ENCODE data around the gene CHL1.
"Not testable (repeated sequence)": the region's sequence is repeated elsewhere in the genome, so short reads cannot be mapped to it uniquely, and the experiment has no call there.

The CHL1 gene

DNA sequence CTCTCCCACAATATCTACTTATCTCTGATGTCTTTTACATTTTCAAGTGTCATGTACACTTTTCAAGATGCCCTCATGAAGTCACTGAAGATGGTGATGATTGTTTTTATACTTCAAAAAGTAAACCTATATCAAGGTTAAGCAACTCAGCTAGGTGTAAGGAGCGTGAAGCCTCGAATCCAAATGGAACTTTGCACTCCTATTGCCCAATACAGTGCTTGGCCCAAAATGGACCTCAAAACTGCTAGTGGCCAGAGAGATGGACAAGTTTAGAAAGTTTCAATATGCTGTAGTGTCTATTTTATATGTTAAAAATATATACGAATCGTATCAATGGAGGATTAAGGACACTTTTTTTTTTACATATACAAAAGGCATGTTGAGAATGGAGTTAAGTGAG, 167.7 kb downstream of the CHL1 start:
- Histone ChIP-seq H3K4me1 (ENCODE audit: control insufficient read depth, insufficient read depth, low read length) (no peaks in the 10 kb centered on the region), H3K9ac (ENCODE audit: low read depth, low read length) (no peak overlapping the region), H3K36me3 (ENCODE audit: control insufficient read depth, insufficient read depth, low read length) (no peaks in the 10 kb centered on the region), H3K27me3 (ENCODE audit: control insufficient read depth, insufficient read depth, low read length) (no peaks in the 10 kb centered on the region), H3K9me3 (ENCODE audit: control insufficient read depth, insufficient read depth, low read length) (no peaks in the 10 kb centered on the region), H3K27ac (ENCODE audit: low read depth, low read length) (no peak overlapping the region), H3K4me3 (ENCODE audit: low read depth, low read length) (no peak overlapping the region)

DNA sequence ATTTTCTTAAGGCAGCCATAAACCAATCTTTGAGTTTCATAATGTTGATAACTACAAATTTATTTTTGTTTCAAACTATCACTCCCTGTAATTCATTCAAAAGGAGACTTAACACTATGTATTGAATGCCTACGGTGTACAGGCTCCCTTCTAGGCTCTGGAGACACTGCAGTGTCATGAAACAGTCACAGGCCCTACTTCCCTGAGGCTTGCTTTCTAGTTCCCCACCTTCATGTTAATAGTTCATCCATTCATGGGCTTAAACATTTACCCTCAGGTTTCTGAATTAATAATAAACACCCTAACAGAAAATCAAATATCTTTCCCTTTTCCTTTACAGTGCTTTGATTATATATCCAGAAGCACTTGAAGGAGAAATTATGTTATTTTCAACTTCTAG, 168.7 kb downstream of the CHL1 start:
- Histone ChIP-seq H3K4me3 (ENCODE audit: low read depth, low read length) (no peak overlapping the region), H3K27ac (ENCODE audit: low read depth, low read length) (no peak overlapping the region), H3K4me1 (ENCODE audit: control insufficient read depth, insufficient read depth, low read length) (no peaks in the 10 kb centered on the region), H3K9ac (ENCODE audit: low read depth, low read length) (no peak overlapping the region), H3K27me3 (ENCODE audit: control insufficient read depth, insufficient read depth, low read length) (no peaks in the 10 kb centered on the region), H3K9me3 (ENCODE audit: control insufficient read depth, insufficient read depth, low read length) (no peaks in the 10 kb centered on the region), H3K36me3 (ENCODE audit: control insufficient read depth, insufficient read depth, low read length) (no peaks in the 10 kb centered on the region)

DNA sequence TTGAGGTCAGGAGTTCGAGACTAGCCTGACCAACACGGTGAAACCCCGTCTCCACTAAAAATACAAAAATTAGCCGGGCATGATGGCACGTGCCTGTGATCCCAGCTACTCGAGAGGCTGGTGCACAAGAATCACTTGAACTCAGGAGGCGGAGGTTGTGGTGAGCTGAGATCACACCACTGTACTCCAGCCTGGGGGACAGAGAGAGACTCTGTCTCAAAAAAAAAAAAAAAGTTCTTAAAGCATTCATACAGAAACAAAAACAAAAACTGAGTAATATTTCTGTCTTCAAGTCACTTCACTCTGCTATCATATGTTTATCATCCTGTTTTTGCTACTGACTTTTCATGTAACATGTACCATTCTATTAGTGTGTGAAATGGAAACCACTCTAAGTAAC, 169.7 kb downstream of the CHL1 start:
- not testable (repeated sequence) for H3K9ac ChIP-seq (ENCODE audit: low read depth, low read length); H3K9me3 ChIP-seq (ENCODE audit: control insufficient read depth, insufficient read depth, low read length); H3K27me3 ChIP-seq (ENCODE audit: control insufficient read depth, insufficient read depth, low read length); H3K4me3 ChIP-seq (ENCODE audit: low read depth, low read length); H3K27ac ChIP-seq (ENCODE audit: low read depth, low read length); H3K4me1 ChIP-seq (ENCODE audit: control insufficient read depth, insufficient read depth, low read length); H3K36me3 ChIP-seq (ENCODE audit: control insufficient read depth, insufficient read depth, low read length)

DNA sequence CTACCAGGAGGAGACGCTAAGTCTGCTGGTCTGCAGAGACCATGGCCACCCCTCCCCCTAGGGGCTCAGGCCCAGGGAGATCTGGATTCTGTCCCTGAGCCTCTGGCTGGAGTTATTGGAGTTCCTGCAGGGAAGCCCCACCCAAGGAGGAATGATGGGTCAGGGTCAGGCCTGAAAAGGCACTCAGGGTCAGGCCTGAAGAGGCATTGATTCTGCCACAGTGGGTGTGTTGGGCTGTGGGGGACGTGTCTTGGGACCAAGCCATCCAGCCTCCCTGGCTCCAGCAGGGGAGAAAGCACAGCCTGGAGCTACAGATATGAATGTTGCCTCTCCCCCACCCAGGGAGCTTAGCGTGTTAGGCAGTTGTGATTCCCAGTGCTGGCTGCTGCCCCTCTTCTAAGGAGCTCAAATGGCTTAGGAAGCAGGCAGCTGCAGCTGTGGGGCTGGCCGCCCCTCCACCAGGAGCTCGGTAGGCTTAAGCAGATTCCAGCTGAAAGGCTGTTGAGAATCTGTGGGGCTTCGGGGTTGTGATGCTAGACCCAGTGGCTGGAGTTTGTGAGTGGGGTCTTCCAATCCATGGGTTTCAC, 176.7 kb downstream of the CHL1 start:
- H3K9me3 ChIP-seq (ENCODE audit: control insufficient read depth, insufficient read depth, low read length) = no peaks in the 10 kb centered on the region
- H3K36me3 ChIP-seq (ENCODE audit: control insufficient read depth, insufficient read depth, low read length) = no peaks in the 10 kb centered on the region
- H3K4me1 ChIP-seq (ENCODE audit: control insufficient read depth, insufficient read depth, low read length) = no peaks in the 10 kb centered on the region
- H3K9ac ChIP-seq (ENCODE audit: low read depth, low read length) = no peak overlapping the region
- H3K4me3 ChIP-seq (ENCODE audit: low read depth, low read length) = no peak overlapping the region
- H3K27ac ChIP-seq (ENCODE audit: low read depth, low read length) = no peak overlapping the region
- no peaks in the 10 kb centered on the region for H3K27me3 ChIP-seq (ENCODE audit: control insufficient read depth, insufficient read depth, low read length)

DNA sequence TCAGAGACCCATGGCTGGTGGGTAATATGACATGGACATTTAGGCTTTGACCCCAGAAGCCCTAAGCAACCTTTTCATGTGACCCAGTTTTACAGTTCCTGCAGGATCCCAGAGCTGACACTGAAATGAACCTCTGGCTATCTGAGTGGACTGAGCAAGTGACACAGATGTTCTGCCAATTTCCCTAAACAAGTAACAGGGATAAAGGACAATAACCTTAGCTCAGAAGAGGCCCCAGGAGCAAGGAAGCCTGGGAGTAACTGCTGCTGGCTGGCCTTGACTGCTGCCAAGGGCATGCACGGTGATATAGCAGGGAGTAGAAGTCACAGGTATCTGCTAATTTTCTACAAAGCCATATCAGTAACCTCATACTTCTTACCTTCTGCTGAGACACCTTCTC, 177.9 kb downstream of the CHL1 start:
- no peak overlapping the region for H3K9ac ChIP-seq (ENCODE audit: low read depth, low read length)
- H3K27me3 ChIP-seq (ENCODE audit: control insufficient read depth, insufficient read depth, low read length) = no peaks in the 10 kb centered on the region
- H3K36me3 ChIP-seq (ENCODE audit: control insufficient read depth, insufficient read depth, low read length) = no peaks in the 10 kb centered on the region
- H3K4me3 ChIP-seq (ENCODE audit: low read depth, low read length) = no peak overlapping the region
- H3K9me3 ChIP-seq (ENCODE audit: control insufficient read depth, insufficient read depth, low read length) = no peaks in the 10 kb centered on the region
- no peaks in the 10 kb centered on the region for H3K4me1 ChIP-seq (ENCODE audit: control insufficient read depth, insufficient read depth, low read length)
- no peak overlapping the region for H3K27ac ChIP-seq (ENCODE audit: low read depth, low read length)

DNA sequence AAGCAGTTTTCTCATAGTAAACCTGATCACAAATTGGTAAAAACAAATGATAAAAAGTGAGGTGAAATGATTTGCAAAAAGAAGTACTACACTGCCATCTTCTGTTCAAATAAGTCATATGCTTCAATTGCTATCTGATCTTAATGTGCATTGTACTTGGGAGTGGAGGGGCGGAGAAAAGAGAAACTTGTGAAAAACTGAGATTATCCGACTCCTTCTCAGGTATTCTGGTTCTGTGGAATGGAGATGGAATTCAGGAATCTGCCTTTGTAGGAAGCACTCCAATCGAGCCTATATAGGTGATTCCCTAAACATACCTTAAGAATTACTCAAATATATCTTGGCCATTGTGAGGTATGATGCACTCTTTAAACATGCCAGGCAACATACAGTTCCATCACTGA, 180.6 kb downstream of the CHL1 start:
- no peak overlapping the region for H3K4me3 ChIP-seq (ENCODE audit: low read depth, low read length)
- no peaks in the 10 kb centered on the region for H3K9me3 ChIP-seq (ENCODE audit: control insufficient read depth, insufficient read depth, low read length)

DNA sequence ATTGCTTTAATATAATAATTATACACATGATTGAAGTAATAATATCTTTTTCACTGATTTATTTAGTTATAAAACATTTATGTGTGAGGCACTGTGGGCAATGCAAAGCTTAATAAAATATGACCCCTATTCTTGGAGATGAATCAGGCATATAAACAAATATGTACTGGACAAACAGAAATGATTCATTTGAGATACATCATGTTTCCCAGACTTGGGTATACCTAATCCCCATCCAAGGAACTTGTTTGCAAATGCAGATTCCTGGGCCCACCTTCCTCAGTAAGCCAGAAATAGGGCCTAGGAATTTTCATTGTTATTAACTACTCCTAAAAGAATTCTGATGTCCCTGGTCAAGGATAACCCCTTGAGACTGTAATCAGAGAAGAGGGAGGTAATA, 184.2 kb downstream of the CHL1 start:
- Histone ChIP-seq H3K9me3 (ENCODE audit: control insufficient read depth, insufficient read depth, low read length) (no peaks in the 10 kb centered on the region), H3K27ac (ENCODE audit: low read depth, low read length) (no peak overlapping the region), H3K36me3 (ENCODE audit: control insufficient read depth, insufficient read depth, low read length) (no peaks in the 10 kb centered on the region), H3K9ac (ENCODE audit: low read depth, low read length) (no peak overlapping the region), H3K4me3 (ENCODE audit: low read depth, low read length) (no peak overlapping the region), H3K27me3 (ENCODE audit: control insufficient read depth, insufficient read depth, low read length) (no peaks in the 10 kb centered on the region), H3K4me1 (ENCODE audit: control insufficient read depth, insufficient read depth, low read length) (no peaks in the 10 kb centered on the region)

More for the DNA sequence above, 180.6 kb downstream of the CHL1 start:
- Histone ChIP-seq H3K9ac (ENCODE audit: low read depth, low read length) (no peak overlapping the region), H3K36me3 (ENCODE audit: control insufficient read depth, insufficient read depth, low read length) (no peaks in the 10 kb centered on the region), H3K4me1 (ENCODE audit: control insufficient read depth, insufficient read depth, low read length) (no peaks in the 10 kb centered on the region), H3K27me3 (ENCODE audit: control insufficient read depth, insufficient read depth, low read length) (no peaks in the 10 kb centered on the region), H3K27ac (ENCODE audit: low read depth, low read length) (no peak overlapping the region)

DNA sequence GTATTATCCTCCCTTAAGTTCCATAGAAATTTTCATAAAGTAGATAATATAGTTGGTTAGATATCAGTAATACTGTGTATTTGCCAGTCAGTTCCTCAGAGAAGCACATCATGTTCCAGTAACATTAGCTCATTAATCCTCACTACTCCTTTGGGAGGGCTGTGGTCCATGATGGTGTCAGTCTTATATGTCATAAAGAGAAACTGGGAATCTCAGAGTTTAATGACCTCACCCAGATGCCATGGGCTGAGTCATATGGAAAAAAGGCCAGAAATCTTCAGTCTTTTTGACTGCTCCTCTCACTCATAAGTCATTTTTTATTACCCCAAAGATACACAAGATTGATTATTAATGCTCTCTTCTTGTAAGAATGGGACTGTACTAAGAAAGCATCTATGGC, 188.6 kb downstream of the CHL1 start:
- Histone ChIP-seq H3K9me3 (ENCODE audit: control insufficient read depth, insufficient read depth, low read length) (no peaks in the 10 kb centered on the region), H3K9ac (ENCODE audit: low read depth, low read length) (no peak overlapping the region), H3K4me3 (ENCODE audit: low read depth, low read length) (no peak overlapping the region), H3K36me3 (ENCODE audit: control insufficient read depth, insufficient read depth, low read length) (no peaks in the 10 kb centered on the region), H3K27ac (ENCODE audit: low read depth, low read length) (no peak overlapping the region), H3K27me3 (ENCODE audit: control insufficient read depth, insufficient read depth, low read length) (no peaks in the 10 kb centered on the region), H3K4me1 (ENCODE audit: control insufficient read depth, insufficient read depth, low read length) (no peaks in the 10 kb centered on the region)

DNA sequence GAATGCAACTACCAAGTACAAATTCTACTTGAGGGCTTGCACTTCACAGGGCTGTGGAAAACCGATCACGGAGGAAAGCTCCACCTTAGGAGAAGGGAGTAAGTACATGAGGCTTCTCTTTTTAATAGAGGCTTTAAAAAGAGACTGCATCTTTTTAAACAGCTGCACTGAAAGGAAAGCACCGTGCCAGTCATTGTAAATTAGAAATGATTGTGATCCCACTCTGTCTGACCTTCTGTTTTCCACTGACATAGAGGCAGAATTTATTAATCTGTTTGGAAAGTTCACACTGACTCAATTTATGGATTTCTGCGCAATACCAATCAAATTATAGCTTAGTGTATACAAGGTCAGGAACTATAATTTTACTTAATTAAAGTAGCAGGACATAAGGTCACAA, 198.2 kb downstream of the CHL1 start:
- H3K9me3 ChIP-seq (ENCODE audit: control insufficient read depth, insufficient read depth, low read length) = no peaks in the 10 kb centered on the region
- no peaks in the 10 kb centered on the region for H3K4me1 ChIP-seq (ENCODE audit: control insufficient read depth, insufficient read depth, low read length)
- H3K27me3 ChIP-seq (ENCODE audit: control insufficient read depth, insufficient read depth, low read length) = no peaks in the 10 kb centered on the region
- H3K4me3 ChIP-seq (ENCODE audit: low read depth, low read length) = no peak overlapping the region
- H3K36me3 ChIP-seq (ENCODE audit: control insufficient read depth, insufficient read depth, low read length) = no peaks in the 10 kb centered on the region
- H3K9ac ChIP-seq (ENCODE audit: low read depth, low read length) = no peak overlapping the region
- H3K27ac ChIP-seq (ENCODE audit: low read depth, low read length) = no peak overlapping the region

DNA sequence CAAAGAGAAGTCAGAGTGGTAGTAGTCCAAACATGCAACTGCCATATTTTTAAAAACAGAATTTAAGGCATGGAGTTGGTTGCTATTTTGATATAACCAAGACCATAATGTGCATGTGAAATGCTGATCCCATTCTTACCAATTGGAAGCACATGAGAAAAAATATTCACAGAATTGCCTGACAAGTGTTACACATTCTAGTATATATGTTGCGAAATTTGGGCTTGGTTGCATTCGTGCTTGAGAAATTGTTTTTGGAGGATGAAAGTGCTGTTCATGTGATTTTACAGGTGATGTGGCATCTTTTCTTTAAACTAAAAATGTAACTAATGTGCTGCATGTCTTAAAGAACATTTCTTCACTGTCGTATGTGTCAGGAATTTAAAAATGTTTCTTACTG, 199.7 kb downstream of the CHL1 start:
- H3K27me3 ChIP-seq (ENCODE audit: control insufficient read depth, insufficient read depth, low read length) = no peaks in the 10 kb centered on the region
- H3K36me3 ChIP-seq (ENCODE audit: control insufficient read depth, insufficient read depth, low read length) = no peaks in the 10 kb centered on the region

DNA sequence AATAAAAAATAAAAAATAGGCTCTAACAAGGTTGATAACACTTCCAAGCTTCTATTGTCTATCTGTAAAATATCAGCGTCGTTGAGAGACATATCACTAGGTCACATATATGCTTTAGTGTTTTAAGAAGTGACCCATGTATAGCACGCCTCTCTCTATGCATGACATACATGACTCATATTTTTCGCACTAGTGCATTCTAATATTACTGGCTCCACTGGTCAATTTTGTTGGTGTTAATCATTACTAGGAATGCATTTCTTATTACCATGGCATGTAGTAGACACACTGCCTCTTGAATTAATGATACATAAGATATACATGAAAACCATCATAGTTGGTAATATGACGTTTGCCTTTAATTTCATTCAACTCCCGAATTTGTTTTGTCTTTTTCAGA, 203.1 kb downstream of the CHL1 start:
- Histone ChIP-seq H3K27me3 (ENCODE audit: control insufficient read depth, insufficient read depth, low read length) (no peaks in the 10 kb centered on the region), H3K36me3 (ENCODE audit: control insufficient read depth, insufficient read depth, low read length) (no peaks in the 10 kb centered on the region), H3K9ac (ENCODE audit: low read depth, low read length) (no peak overlapping the region), H3K4me1 (ENCODE audit: control insufficient read depth, insufficient read depth, low read length) (no peaks in the 10 kb centered on the region), H3K9me3 (ENCODE audit: control insufficient read depth, insufficient read depth, low read length) (no peaks in the 10 kb centered on the region), H3K27ac (ENCODE audit: low read depth, low read length) (no peak overlapping the region), H3K4me3 (ENCODE audit: low read depth, low read length) (no peak overlapping the region)

More for the DNA sequence above, 199.7 kb downstream of the CHL1 start:
- Histone ChIP-seq H3K9ac (ENCODE audit: low read depth, low read length) (no peak overlapping the region), H3K4me1 (ENCODE audit: control insufficient read depth, insufficient read depth, low read length) (no peaks in the 10 kb centered on the region), H3K27ac (ENCODE audit: low read depth, low read length) (no peak overlapping the region), H3K4me3 (ENCODE audit: low read depth, low read length) (no peak overlapping the region), H3K9me3 (ENCODE audit: control insufficient read depth, insufficient read depth, low read length) (no peaks in the 10 kb centered on the region)

DNA sequence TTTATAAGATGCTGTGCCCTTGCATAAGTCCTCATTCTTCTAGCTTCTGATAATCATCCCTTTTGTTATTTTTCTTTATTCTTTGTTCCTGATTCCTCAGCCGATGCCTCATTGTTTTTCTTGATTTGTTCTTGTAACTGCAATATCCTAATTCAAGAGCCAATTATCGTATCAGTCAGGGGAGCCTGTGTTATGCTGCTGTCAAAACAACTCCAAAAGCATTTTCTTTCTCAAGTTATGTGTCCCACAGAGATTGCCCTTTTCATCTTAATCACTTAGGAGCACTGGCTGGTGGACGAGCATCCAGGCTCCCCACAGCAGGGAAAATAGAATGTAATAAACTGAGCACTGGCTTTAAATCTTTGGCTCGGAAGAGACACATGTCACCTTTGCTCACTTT, 207.3 kb downstream of the CHL1 start:
- Histone ChIP-seq H3K4me3 (ENCODE audit: low read depth, low read length) (no peak overlapping the region), H3K4me1 (ENCODE audit: control insufficient read depth, insufficient read depth, low read length) (no peaks in the 10 kb centered on the region)

More for the DNA sequence above, 207.3 kb downstream of the CHL1 start:
- Histone ChIP-seq H3K9me3 (ENCODE audit: control insufficient read depth, insufficient read depth, low read length) (no peaks in the 10 kb centered on the region), H3K27ac (ENCODE audit: low read depth, low read length) (no peak overlapping the region), H3K36me3 (ENCODE audit: control insufficient read depth, insufficient read depth, low read length) (no peaks in the 10 kb centered on the region), H3K9ac (ENCODE audit: low read depth, low read length) (no peak overlapping the region), H3K27me3 (ENCODE audit: control insufficient read depth, insufficient read depth, low read length) (no peaks in the 10 kb centered on the region)
